Measurements from ENCODE around the gene OGDH.

- TF ChIP-seq POLR2AphosphoS5 (IDR thresholded peaks at IDR 0.05; ENCODE audit: low read depth, low read length), result no peak
- TF ChIP-seq, protein P1, sequence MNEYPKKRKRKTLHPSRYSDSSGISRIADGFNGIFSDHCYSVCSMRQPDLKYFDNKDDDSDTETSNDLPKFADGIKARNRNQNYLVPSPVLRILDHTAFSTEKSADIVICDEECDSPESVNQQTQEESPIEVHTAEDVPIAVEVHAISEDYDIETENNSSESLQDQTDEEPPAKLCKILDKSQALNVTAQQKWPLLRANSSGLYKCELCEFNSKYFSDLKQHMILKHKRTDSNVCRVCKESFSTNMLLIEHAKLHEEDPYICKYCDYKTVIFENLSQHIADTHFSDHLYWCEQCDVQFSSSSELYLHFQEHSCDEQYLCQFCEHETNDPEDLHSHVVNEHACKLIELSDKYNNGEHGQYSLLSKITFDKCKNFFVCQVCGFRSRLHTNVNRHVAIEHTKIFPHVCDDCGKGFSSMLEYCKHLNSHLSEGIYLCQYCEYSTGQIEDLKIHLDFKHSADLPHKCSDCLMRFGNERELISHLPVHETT (CRISPR knock-in tag; conservative IDR thresholded peaks at IDR 0.05), result no peak
- no peak for TF ChIP-seq CTCF (CRISPR knock-in tag; IDR thresholded peaks at IDR 0.05)
- TF ChIP-seq SP1 (IDR thresholded peaks at IDR 0.05), result no peak
- TF ChIP-seq SP1 (CRISPR knock-in tag; IDR thresholded peaks at IDR 0.05), result no peak
- TF ChIP-seq KMT2A (CRISPR knock-in tag; IDR thresholded peaks at IDR 0.05), result no peak
Observed at GRCh38 chr7:44694766-44695165, 88.3 kb downstream of the OGDH start.
